Natural killer cell treated with Interleukin-12 subunit alpha and Interleukin-12 subunit beta and Interleukin-15 and Interleukin-18, amount 100 ng/mL, for 72 hours (primary cell): ENCODE measurements around the gene MAMLD1. TPM values are rescaled to one million over a fixed set of nuclear protein-coding genes. Genes with fewer than 3 reads are reported as not detected.

Experiments
- ATAC-seq, 2 donors: fragments of 150-1000 bp; cut with Tn5 transposase in 1 of 2; sonication (Bioruptor Pico), chemical (Tn5 transposase) in 1 of 2; 2 replicates each; pipeline ENCODE4 v1.10.0; 2021
- DNase-seq: peaks from one replicate; pipeline ENCODE4 v3.0.0; 2022; ENCODE audit warnings: low spot score
- H3K27ac Mint-ChIP-seq, 2 donors: 1 replicate in 1 of 2; 2 replicates in 1 of 2; pipeline ENCODE4 v1.8.0; 2022; ENCODE audit warnings: mixed read lengths in 2 of 2, mild to moderate bottlenecking in 1 of 2, moderate library complexity in 1 of 2
- H3K27me3 Mint-ChIP-seq, 2 donors: 1 replicate in 1 of 2; 2 replicates in 1 of 2; pipeline ENCODE4 v1.8.0; 2022; ENCODE audit warnings: mixed read lengths in 2 of 2
- H3K36me3 Mint-ChIP-seq: one replicate; pipeline ENCODE4 v1.8.0; 2022; ENCODE audit warnings: mixed read lengths
- H3K4me1 Mint-ChIP-seq, 2 donors: 1 replicate in 1 of 2; 2 replicates in 1 of 2; pipeline ENCODE4 v1.8.0; 2022; ENCODE audit warnings: low read depth in 2 of 2, mixed read lengths in 2 of 2, mild to moderate bottlenecking in 1 of 2
- H3K4me3 Mint-ChIP-seq: one replicate; pipeline ENCODE4 v1.8.0; 2022; ENCODE audit warnings: mixed read lengths
- H3K9me3 Mint-ChIP-seq: 2 replicates; pipeline ENCODE4 v1.8.0; 2022; ENCODE audit warnings: mixed read lengths
- total RNA-seq, 2 donors: library from RNA; stranded (reverse); gene quantifications; one replicate each; pipeline ENCODE4 v1.2.3, GENCODE V29; 2022

Gene MAMLD1
- total RNA-seq, 2 donors from 2014 or later: 2.0 to 3.5 TPM

- ATAC-seq (peak; percentile 67 to 68), DNase-seq (no peak)
- Mint-ChIP-seq H3K9me3 (no peaks in the 10 kb centered on the region), H3K4me1 (peaks cover 21 to 25% of the 10 kb centered on the region in 2 donors), H3K36me3 (no peaks in the 10 kb centered on the region), H3K27ac (peak overlapping the region in 1 of 2 donors; percentile 47), H3K4me3 (peak overlapping the region; percentile 28), H3K27me3 (peaks cover 0 to 9% of the 10 kb centered on the region in 2 donors)
Observed at GRCh38 chrX:150548684-150549083, 185.6 kb downstream of the MAMLD1 start.

- H3K36me3 Mint-ChIP-seq: no peaks in the 10 kb centered on the region
- ATAC-seq: no peak
Observed at GRCh38 chrX:150551963-150552362, 188.8 kb downstream of the MAMLD1 start.

GRCh38 chrX:150558424-150558823 is 195.3 kb downstream of the MAMLD1 start:
- DNase-seq (no peak), ATAC-seq (no peak)
- Mint-ChIP-seq H3K27ac (no peak overlapping the region), H3K27me3 (peaks cover 6 to 21% of the 10 kb centered on the region in 2 donors), H3K9me3 (no peaks in the 10 kb centered on the region), H3K4me3 (no peak overlapping the region), H3K36me3 (no peaks in the 10 kb centered on the region), H3K4me1 (no peaks in the 10 kb centered on the region)

More at GRCh38 chrX:150551963-150552362, 188.8 kb downstream of the MAMLD1 start:
- Mint-ChIP-seq H3K9me3 (no peaks in the 10 kb centered on the region), H3K4me3 (no peak overlapping the region), H3K27ac (no peak overlapping the region), H3K27me3 (peaks cover 6 to 12% of the 10 kb centered on the region in 2 donors), H3K4me1 (peaks cover 11 to 15% of the 10 kb centered on the region in 2 donors)
- no peak for DNase-seq

Other genes starting within 250 kb of the MAMLD1 start
- 10 to 100 TPM in 1 of 2 donors, 1 to 10 TPM in 1; 9.1 to 10.8 TPM for gene MTM1, start 205.3 kb downstream of the MAMLD1 start, total RNA-seq